ENCODE measurements around the gene SHISA9. TPM values are rescaled to one million over a fixed set of nuclear protein-coding genes. Genes with fewer than 3 reads are reported as not detected.

The SHISA9 gene
- polyA plus RNA-seq, 3 donors = 0.01 TPM; not detected in 2

DNA sequence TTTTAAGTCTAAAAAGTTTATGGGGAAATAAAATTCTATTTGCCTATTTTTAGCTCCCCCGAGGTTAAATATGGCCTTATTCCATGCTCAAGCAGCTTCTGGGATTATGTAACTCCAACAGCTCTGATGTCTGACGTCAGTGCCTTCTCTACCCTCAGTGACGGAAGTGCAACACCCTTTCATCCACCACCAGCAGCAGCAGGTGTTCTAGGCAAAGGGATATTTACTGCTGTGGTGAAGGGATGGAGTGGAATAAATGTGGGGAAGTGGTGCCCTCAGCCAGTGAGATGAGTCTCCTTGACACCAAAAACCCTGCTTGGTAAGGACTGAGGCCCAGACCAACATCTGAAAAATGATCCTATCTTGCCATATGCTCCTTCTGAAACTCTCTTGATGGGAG, 247.4 kb downstream of the SHISA9 start:
- peaks cover 0 to 10% (median 4%) of the 10 kb centered on the region in 7 donors for H3K9me3 Mint-ChIP-seq
- intact Hi-C loops (cut with micrococcal nuclease) = no loop called here
- DNase-seq = no peak
- WGBS (ENCODE audit: insufficient coverage) = no CpG with 5 or more reads among the region's 3 CpGs
- Histone ChIP-seq H3K4me1 (ENCODE audit: control insufficient read depth in 1 of 2, insufficient read depth in 2 of 2, low read length in 2 of 2) (no peaks in the 10 kb centered on the region), H3K9ac (ENCODE audit: insufficient read depth, low read length, poor library complexity, severe bottlenecking) (no peak overlapping the region), H2AFZ (ENCODE audit: insufficient read depth, low read depth, low read length, poor library complexity, severe bottlenecking) (no peak overlapping the region), H3K79me2 (ENCODE audit: insufficient read depth, low read length) (no peaks in the 10 kb centered on the region), H3K27ac (ENCODE audit: low read depth in 1 of 2, low read length in 2 of 2) (no peak overlapping the region), H3K9me3 (replicated peaks in 1 of 2; ENCODE audit: control insufficient read depth in 1 of 2, insufficient read depth in 1 of 2, low read length in 2 of 2) (peaks cover 0 to 7% of the 10 kb centered on the region in 2 donors), H3K4me3 (replicated peaks in 1 of 3; ENCODE audit: low read depth in 2 of 3, low read length in 3 of 3) (no peak overlapping the region), H3K36me3 (replicated peaks in 1 of 2; ENCODE audit: control insufficient read depth in 1 of 2, insufficient read depth in 2 of 2, low read length in 2 of 2) (no peaks in the 10 kb centered on the region), H3K4me2 (replicated peaks; ENCODE audit: extremely low read depth, low read length, poor library complexity, severe bottlenecking) (no peak overlapping the region), H3K27me3 (ENCODE audit: control insufficient read depth in 2 of 2, insufficient read depth in 2 of 2, low read length in 2 of 2) (no peaks in the 10 kb centered on the region), H4K20me1 (ENCODE audit: insufficient read depth, low read length) (no peaks in the 10 kb centered on the region)
- TF ChIP-seq, protein P1, sequence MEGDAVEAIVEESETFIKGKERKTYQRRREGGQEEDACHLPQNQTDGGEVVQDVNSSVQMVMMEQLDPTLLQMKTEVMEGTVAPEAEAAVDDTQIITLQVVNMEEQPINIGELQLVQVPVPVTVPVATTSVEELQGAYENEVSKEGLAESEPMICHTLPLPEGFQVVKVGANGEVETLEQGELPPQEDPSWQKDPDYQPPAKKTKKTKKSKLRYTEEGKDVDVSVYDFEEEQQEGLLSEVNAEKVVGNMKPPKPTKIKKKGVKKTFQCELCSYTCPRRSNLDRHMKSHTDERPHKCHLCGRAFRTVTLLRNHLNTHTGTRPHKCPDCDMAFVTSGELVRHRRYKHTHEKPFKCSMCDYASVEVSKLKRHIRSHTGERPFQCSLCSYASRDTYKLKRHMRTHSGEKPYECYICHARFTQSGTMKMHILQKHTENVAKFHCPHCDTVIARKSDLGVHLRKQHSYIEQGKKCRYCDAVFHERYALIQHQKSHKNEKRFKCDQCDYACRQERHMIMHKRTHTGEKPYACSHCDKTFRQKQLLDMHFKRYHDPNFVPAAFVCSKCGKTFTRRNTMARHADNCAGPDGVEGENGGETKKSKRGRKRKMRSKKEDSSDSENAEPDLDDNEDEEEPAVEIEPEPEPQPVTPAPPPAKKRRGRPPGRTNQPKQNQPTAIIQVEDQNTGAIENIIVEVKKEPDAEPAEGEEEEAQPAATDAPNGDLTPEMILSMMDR (IDR thresholded peaks at IDR 0.05) = no peak
- H3K4me1 Mint-ChIP-seq = no peaks in the 10 kb centered on the region
- no peaks in the 10 kb centered on the region for H3K36me3 Mint-ChIP-seq
- H3K27me3 Mint-ChIP-seq (ENCODE audit: low read depth in 3 of 3) = no peaks in the 10 kb centered on the region
- H3K4me3 Mint-ChIP-seq = no peak overlapping the region
- H3K27ac Mint-ChIP-seq = no peak overlapping the region

DNA sequence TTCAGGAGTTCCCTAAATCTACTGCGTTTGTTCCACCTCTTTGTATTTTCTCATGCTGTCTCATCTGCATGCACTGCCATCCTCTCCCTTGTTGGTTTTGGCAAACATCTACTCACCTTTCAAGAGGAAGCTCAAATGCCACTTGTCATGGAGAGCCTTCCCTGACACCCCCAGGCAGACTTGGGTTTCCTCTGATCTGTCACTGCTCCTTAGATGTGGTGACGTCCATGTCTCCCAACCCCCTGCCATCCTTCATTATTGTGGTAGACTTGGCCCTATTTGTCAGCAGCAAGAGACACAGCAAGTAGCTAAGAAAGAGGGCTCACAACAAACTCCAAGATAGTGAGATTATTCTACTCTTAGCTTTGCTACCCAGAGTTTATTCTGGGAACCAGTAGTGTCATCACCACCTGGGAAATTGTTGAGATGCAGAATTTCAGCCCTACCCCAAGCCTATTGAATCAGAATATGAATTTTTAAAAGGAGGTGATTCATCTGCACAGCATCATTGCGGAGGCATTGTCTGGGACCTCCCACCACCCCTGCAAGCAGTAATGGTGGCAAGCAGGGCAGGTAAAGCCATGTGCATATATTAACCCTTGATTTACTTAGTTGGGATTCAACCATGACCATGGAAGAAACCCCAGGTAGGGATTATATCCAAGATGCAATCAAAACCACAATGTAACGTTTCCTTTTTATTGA, 248.9 kb downstream of the SHISA9 start:
- H3K4me1 Mint-ChIP-seq = no peaks in the 10 kb centered on the region

More for the DNA sequence above, 248.9 kb downstream of the SHISA9 start:
- H3K79me2 ChIP-seq (ENCODE audit: insufficient read depth, low read length) = no peaks in the 10 kb centered on the region
- H3K36me3 ChIP-seq (replicated peaks in 1 of 2; ENCODE audit: control insufficient read depth in 1 of 2, insufficient read depth in 2 of 2, low read length in 2 of 2) = no peaks in the 10 kb centered on the region
- no peak overlapping the region for H3K9ac ChIP-seq (ENCODE audit: insufficient read depth, low read length, poor library complexity, severe bottlenecking)
- TF ChIP-seq, protein P1 (IDR thresholded peaks at IDR 0.05) = no peak
- intact Hi-C loops (cut with micrococcal nuclease) = no loop called here
- H3K36me3 Mint-ChIP-seq = no peaks in the 10 kb centered on the region
- no peaks in the 10 kb centered on the region for H3K4me1 ChIP-seq (ENCODE audit: control insufficient read depth in 1 of 2, insufficient read depth in 2 of 2, low read length in 2 of 2)
- H3K4me2 ChIP-seq (replicated peaks; ENCODE audit: extremely low read depth, low read length, poor library complexity, severe bottlenecking) = no peak overlapping the region
- no peaks in the 10 kb centered on the region for H4K20me1 ChIP-seq (ENCODE audit: insufficient read depth, low read length)
- H3K9me3 Mint-ChIP-seq = peaks cover 0 to 14% (median 5%) of the 10 kb centered on the region in 7 donors
- H3K9me3 ChIP-seq (replicated peaks in 1 of 2; ENCODE audit: control insufficient read depth in 1 of 2, insufficient read depth in 1 of 2, low read length in 2 of 2) = no peaks in the 10 kb centered on the region
- no peak overlapping the region for H2AFZ ChIP-seq (ENCODE audit: insufficient read depth, low read depth, low read length, poor library complexity, severe bottlenecking)
- H3K27me3 ChIP-seq (ENCODE audit: control insufficient read depth in 2 of 2, insufficient read depth in 2 of 2, low read length in 2 of 2) = no peaks in the 10 kb centered on the region
- H3K4me3 ChIP-seq (replicated peaks in 1 of 3; ENCODE audit: low read depth in 2 of 3, low read length in 3 of 3) = no peak overlapping the region
- no peak overlapping the region for H3K4me3 Mint-ChIP-seq
- 100% methylated on average over 1 of the region's 4 CpGs for WGBS (ENCODE audit: insufficient coverage)
- H3K27me3 Mint-ChIP-seq (ENCODE audit: low read depth in 3 of 3) = no peaks in the 10 kb centered on the region
- H3K27ac Mint-ChIP-seq = no peak overlapping the region
- no peak overlapping the region for H3K27ac ChIP-seq (ENCODE audit: low read depth in 1 of 2, low read length in 2 of 2)
- no peak for DNase-seq

Measured in CD14-positive monocyte (primary cell).